ENCODE data around the gene AXL. TPM values are rescaled to one million over a fixed set of nuclear protein-coding genes. Genes with fewer than 3 reads are reported as not detected.

The AXL gene
- total and polyA plus RNA-seq, 9 of the 15 experiments (the other 6 are each of a cell fraction or from before 2014, with no cell fraction given) = 0.80 to 6.6 (median 1.6) TPM

DNA sequence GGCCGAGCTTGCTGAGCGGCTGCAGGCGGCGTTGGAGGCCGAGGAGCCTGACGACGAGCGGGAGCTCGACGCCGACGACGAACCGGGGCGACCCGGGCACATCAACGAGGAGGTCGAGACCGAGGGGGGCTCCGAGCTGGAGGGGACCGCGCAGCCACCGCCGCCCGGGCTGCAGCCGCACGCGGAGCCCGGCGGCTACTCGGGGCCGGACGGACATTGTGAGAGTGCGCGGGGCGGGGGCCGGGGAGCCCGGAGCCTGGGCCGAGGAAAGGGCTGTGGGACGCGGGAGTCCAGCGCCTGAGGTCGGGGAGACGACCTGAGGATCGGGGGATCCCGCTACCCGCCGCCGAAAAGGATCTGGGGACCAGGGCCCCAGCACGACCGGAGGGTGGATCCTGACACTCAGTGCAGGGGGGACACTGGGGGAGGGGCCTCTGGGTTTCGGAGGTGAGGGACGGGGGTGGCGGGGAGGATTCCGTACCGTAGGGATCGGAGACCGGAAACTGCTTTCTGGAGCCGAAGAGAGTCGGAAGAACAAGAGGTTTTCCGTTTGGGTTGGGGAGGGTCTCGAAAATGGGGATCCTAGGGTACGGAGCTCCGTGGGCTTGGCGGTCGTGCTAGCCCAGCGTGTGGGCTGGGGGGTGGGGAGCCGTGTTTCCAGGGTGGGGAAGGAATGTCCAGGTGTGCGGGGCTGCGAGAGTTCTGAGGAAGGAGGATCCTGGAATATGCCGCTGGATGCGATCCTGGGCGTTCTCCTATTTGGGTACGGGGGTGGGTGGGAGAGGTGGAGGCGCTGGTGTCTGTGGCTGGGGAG, 45.8 kb downstream of the AXL start (continued):
- no peak for TF ChIP-seq NR4A1 (CRISPR knock-in tag; IDR thresholded peaks at IDR 0.05)
- no peak for TF ChIP-seq NR4A1 (tag; IDR thresholded peaks at IDR 0.05)
- TF ChIP-seq BRD4 (IDR thresholded peaks at IDR 0.05) = peak; percentile 100
- no peak for TF ChIP-seq ZNF41 (CRISPR knock-in tag; conservative IDR thresholded peaks at IDR 0.05)
- peak; percentile 81; the same call in 1 of the 2 replicates for TF ChIP-seq RREB1 (CRISPR knock-in tag; IDR thresholded peaks at IDR 0.05)
- TF ChIP-seq ARID4B (CRISPR knock-in tag; IDR thresholded peaks at IDR 0.05) = peak; percentile 85
- no peak for TF ChIP-seq SNRNP70 (optimal IDR thresholded peaks at IDR 0.05; ENCODE audit: low read depth, low read length)
- no peak for TF ChIP-seq TEAD4 (IDR thresholded peaks at IDR 0.05; ENCODE audit: low read length)
- TF ChIP-seq TEAD4 (CRISPR knock-in tag; IDR thresholded peaks at IDR 0.05; ENCODE audit: borderline replicate concordance) = peak; percentile 58; the same call in 1 of the 2 replicates
- TF ChIP-seq NELFE (IDR thresholded peaks at IDR 0.05; ENCODE audit: insufficient read depth, insufficient read length) = no peak
- no peak for TF ChIP-seq ZNF134 (CRISPR knock-in tag; conservative IDR thresholded peaks at IDR 0.05)
- peak; percentile 26 for TF ChIP-seq TAF1 (IDR thresholded peaks at IDR 0.05; ENCODE audit: control insufficient read depth, extremely low read depth, insufficient read depth, low read length, severe bottlenecking)
- no peak for TF ChIP-seq ZNF197 (CRISPR knock-in tag; IDR thresholded peaks at IDR 0.05; ENCODE audit: low read depth)
- TF ChIP-seq ZNF232 (CRISPR knock-in tag; IDR thresholded peaks at IDR 0.05) = no peak
- peak; percentile 51; the same call in 1 of the 2 replicates for TF ChIP-seq POLR2A (conservative IDR thresholded peaks at IDR 0.05)
- no peak for TF ChIP-seq ZFPM2 (CRISPR knock-in tag; IDR thresholded peaks at IDR 0.05)
- peak; percentile 52; the same call in 1 of the 2 replicates for TF ChIP-seq ATF2 (CRISPR knock-in tag; IDR thresholded peaks at IDR 0.05)
